ENCODE data around the gene MTNR1A. TPM values are rescaled to one million over a fixed set of nuclear protein-coding genes. Genes with fewer than 3 reads are reported as not detected.

The MTNR1A gene
- not detected for total RNA-seq

- intact Hi-C loops (cut with micrococcal nuclease), result no loop called here
- ChIA-PET POLR2A (no interaction called here), CTCF (no interaction called here)
- H3K27me3 Mint-ChIP-seq, result peaks cover 23% of the 10 kb centered on the region
- no peak within 1 kb of the TSS for H3K4me3 Mint-ChIP-seq
- H3K4me1 Mint-ChIP-seq (ENCODE audit: low read depth), result no peaks in the 10 kb centered on the region
- H3K36me3 Mint-ChIP-seq, result no peaks in the 10 kb centered on the region
- DNase-seq, result no peak
- H3K27ac Mint-ChIP-seq, result no peak within 1 kb of the TSS
- no peaks in the 10 kb centered on the region for H3K9me3 Mint-ChIP-seq
Measured at GRCh38 chr4:186554914-186555827, at the start of gene MTNR1A. MTNR1A (minus strand) TSS chr4:186555567; CDS start chr4:186555365, 202 bp downstream.

- DNase-seq, result no peak
- no peaks in the 10 kb centered on the region for H3K36me3 Mint-ChIP-seq
- no peaks in the 10 kb centered on the region for H3K27me3 Mint-ChIP-seq
- H3K4me1 Mint-ChIP-seq (ENCODE audit: low read depth), result no peaks in the 10 kb centered on the region
- no peaks in the 10 kb centered on the region for H3K9me3 Mint-ChIP-seq
- H3K27ac Mint-ChIP-seq, result no peak overlapping the region
- ChIA-PET CTCF (interaction anchor here (0.6 kb wide), 1 partner anchor 412 kb away, joined by 3 read pairs; no protein-coding TSS in a partner anchor), POLR2A (no interaction called here)
- intact Hi-C loops (cut with micrococcal nuclease), result no loop called here
- no peak overlapping the region for H3K4me3 Mint-ChIP-seq
Measured at GRCh38 chr4:186604124-186604807, 48.9 kb upstream of the MTNR1A start.

GRCh38 chr4:186602978-186603377 lies 47.6 kb upstream of the MTNR1A start:
- ChIA-PET CTCF (no interaction called here), POLR2A (no interaction called here)
- Mint-ChIP-seq H3K4me1 (ENCODE audit: low read depth) (no peaks in the 10 kb centered on the region), H3K4me3 (no peak overlapping the region), H3K36me3 (no peaks in the 10 kb centered on the region), H3K27me3 (no peaks in the 10 kb centered on the region), H3K9me3 (no peaks in the 10 kb centered on the region), H3K27ac (no peak overlapping the region)
- intact Hi-C loops (cut with micrococcal nuclease), result no loop called here
- no peak for DNase-seq

- ChIA-PET POLR2A (no interaction called here), CTCF (no interaction called here)
- Mint-ChIP-seq H3K4me1 (ENCODE audit: low read depth) (no peaks in the 10 kb centered on the region), H3K4me3 (no peak overlapping the region), H3K36me3 (no peaks in the 10 kb centered on the region), H3K9me3 (no peaks in the 10 kb centered on the region), H3K27ac (no peak overlapping the region), H3K27me3 (peaks cover 4% of the 10 kb centered on the region)
- intact Hi-C loops (cut with micrococcal nuclease), result no loop called here
- no peak for DNase-seq
Measured at GRCh38 chr4:186599483-186599882, 44.1 kb upstream of the MTNR1A start.

GRCh38 chr4:186598686-186599085 lies 43.3 kb upstream of the MTNR1A start:
- H3K36me3 Mint-ChIP-seq, result no peaks in the 10 kb centered on the region
- no peaks in the 10 kb centered on the region for H3K9me3 Mint-ChIP-seq

GRCh38 chr4:186596850-186597390 lies 41.6 kb upstream of the MTNR1A start:
- H3K36me3 Mint-ChIP-seq, result no peaks in the 10 kb centered on the region
- H3K4me3 Mint-ChIP-seq, result no peak overlapping the region
- peaks cover 4% of the 10 kb centered on the region for H3K27me3 Mint-ChIP-seq
- no peak overlapping the region for H3K27ac Mint-ChIP-seq
- POLR2A ChIA-PET, result no interaction called here
- CTCF ChIA-PET, result no interaction called here
- no peak for DNase-seq
- H3K4me1 Mint-ChIP-seq (ENCODE audit: low read depth), result no peaks in the 10 kb centered on the region
- H3K9me3 Mint-ChIP-seq, result no peaks in the 10 kb centered on the region
- intact Hi-C loops (cut with micrococcal nuclease), result no loop called here

More at GRCh38 chr4:186598686-186599085, 43.3 kb upstream of the MTNR1A start:
- Mint-ChIP-seq H3K4me1 (ENCODE audit: low read depth) (no peaks in the 10 kb centered on the region), H3K4me3 (no peak overlapping the region), H3K27me3 (peaks cover 4% of the 10 kb centered on the region), H3K27ac (no peak overlapping the region)
- ChIA-PET POLR2A (no interaction called here), CTCF (interaction anchor here (0.8 kb wide), 1 partner anchor 11 kb away, joined by 3 read pairs; no protein-coding TSS in a partner anchor)
- intact Hi-C loops (cut with micrococcal nuclease), result no loop called here
- no peak for DNase-seq

GRCh38 chr4:186596346-186596745 lies 41.0 kb upstream of the MTNR1A start:
- H3K4me3 Mint-ChIP-seq, result no peak overlapping the region
- no peaks in the 10 kb centered on the region for H3K9me3 Mint-ChIP-seq
- intact Hi-C loops (cut with micrococcal nuclease), result no loop called here
- H3K36me3 Mint-ChIP-seq, result no peaks in the 10 kb centered on the region
- no peak for DNase-seq
- ChIA-PET POLR2A (no interaction called here), CTCF (no interaction called here)
- peaks cover 4% of the 10 kb centered on the region for H3K27me3 Mint-ChIP-seq
- H3K4me1 Mint-ChIP-seq (ENCODE audit: low read depth), result no peaks in the 10 kb centered on the region
- no peak overlapping the region for H3K27ac Mint-ChIP-seq

GRCh38 chr4:186593587-186593973 lies 38.2 kb upstream of the MTNR1A start:
- H3K36me3 Mint-ChIP-seq, result no peaks in the 10 kb centered on the region
- H3K4me3 Mint-ChIP-seq, result no peak overlapping the region
- intact Hi-C loops (cut with micrococcal nuclease), result no loop called here
- no peak overlapping the region for H3K27ac Mint-ChIP-seq
- H3K27me3 Mint-ChIP-seq, result peaks cover 7% of the 10 kb centered on the region
- no peak for DNase-seq
- H3K9me3 Mint-ChIP-seq, result no peaks in the 10 kb centered on the region
- POLR2A ChIA-PET, result no interaction called here
- no peaks in the 10 kb centered on the region for H3K4me1 Mint-ChIP-seq (ENCODE audit: low read depth)
- CTCF ChIA-PET, result no interaction called here

GRCh38 chr4:186592966-186593586 lies 37.7 kb upstream of the MTNR1A start:
- POLR2A ChIA-PET, result no interaction called here
- DNase-seq, result no peak
- no peaks in the 10 kb centered on the region for H3K9me3 Mint-ChIP-seq
- H3K4me1 Mint-ChIP-seq (ENCODE audit: low read depth), result no peaks in the 10 kb centered on the region
- no peaks in the 10 kb centered on the region for H3K36me3 Mint-ChIP-seq
- peaks cover 7% of the 10 kb centered on the region for H3K27me3 Mint-ChIP-seq
- intact Hi-C loops (cut with micrococcal nuclease), result no loop called here
- CTCF ChIA-PET, result interaction anchor here (0.6 to 1.2 kb wide), 2 partner anchors 297 to 299 kb away, joined by 3 to 4 read pairs; no protein-coding TSS in a partner anchor
- H3K27ac Mint-ChIP-seq, result no peak overlapping the region
- no peak overlapping the region for H3K4me3 Mint-ChIP-seq

- no peak for DNase-seq
- H3K4me3 Mint-ChIP-seq, result no peak overlapping the region
- intact Hi-C loops (cut with micrococcal nuclease), result no loop called here
- H3K27ac Mint-ChIP-seq, result no peak overlapping the region
- no peaks in the 10 kb centered on the region for H3K4me1 Mint-ChIP-seq (ENCODE audit: low read depth)
- H3K36me3 Mint-ChIP-seq, result no peaks in the 10 kb centered on the region
- ChIA-PET POLR2A (no interaction called here), CTCF (interaction anchor here (0.6 to 1.2 kb wide), 2 partner anchors 297 to 300 kb away, joined by 3 to 4 read pairs; no protein-coding TSS in a partner anchor)
- H3K9me3 Mint-ChIP-seq, result no peaks in the 10 kb centered on the region
- peaks cover 5% of the 10 kb centered on the region for H3K27me3 Mint-ChIP-seq
Measured at GRCh38 chr4:186592445-186592844, 37.1 kb upstream of the MTNR1A start.

GRCh38 chr4:186591651-186592050 lies 36.3 kb upstream of the MTNR1A start:
- H3K27me3 Mint-ChIP-seq, result peaks cover 2% of the 10 kb centered on the region
- CTCF ChIA-PET, result interaction anchor here (0.6 kb wide), 1 partner anchor 136 kb away, joined by 3 read pairs; no protein-coding TSS in a partner anchor
- no peaks in the 10 kb centered on the region for H3K4me1 Mint-ChIP-seq (ENCODE audit: low read depth)
- DNase-seq, result no peak
- no peak overlapping the region for H3K27ac Mint-ChIP-seq
- H3K36me3 Mint-ChIP-seq, result no peaks in the 10 kb centered on the region
- POLR2A ChIA-PET, result no interaction called here
- H3K9me3 Mint-ChIP-seq, result no peaks in the 10 kb centered on the region
- intact Hi-C loops (cut with micrococcal nuclease), result no loop called here
- no peak overlapping the region for H3K4me3 Mint-ChIP-seq

- H3K27ac Mint-ChIP-seq, result no peak overlapping the region
- H3K36me3 Mint-ChIP-seq, result no peaks in the 10 kb centered on the region
- H3K9me3 Mint-ChIP-seq, result no peaks in the 10 kb centered on the region
- peaks cover 2% of the 10 kb centered on the region for H3K27me3 Mint-ChIP-seq
- CTCF ChIA-PET, result interaction anchor here (1.7 to 2.3 kb wide), 2 partner anchors 11 to 290 kb away, joined by 3 to 20 read pairs; no protein-coding TSS in a partner anchor
- DNase-seq, result no peak
- no peaks in the 10 kb centered on the region for H3K4me1 Mint-ChIP-seq (ENCODE audit: low read depth)
- intact Hi-C loops (cut with micrococcal nuclease), result no loop called here
- POLR2A ChIA-PET, result no interaction called here
- no peak overlapping the region for H3K4me3 Mint-ChIP-seq
Measured at GRCh38 chr4:186588503-186588902, 33.1 kb upstream of the MTNR1A start.

All from activated CD4-positive, alpha-beta memory T cell treated with anti-CD3 and anti-CD28 coated beads for 36 hours (primary cell).